ENCODE measurements around the gene DNAJC30. TPM values are rescaled to one million over a fixed set of nuclear protein-coding genes. Genes with fewer than 3 reads are reported as not detected.

DNAJC30 gene
- polyA plus RNA-seq, 1 donor from 2014 or later, result 1.3 TPM

DNA sequence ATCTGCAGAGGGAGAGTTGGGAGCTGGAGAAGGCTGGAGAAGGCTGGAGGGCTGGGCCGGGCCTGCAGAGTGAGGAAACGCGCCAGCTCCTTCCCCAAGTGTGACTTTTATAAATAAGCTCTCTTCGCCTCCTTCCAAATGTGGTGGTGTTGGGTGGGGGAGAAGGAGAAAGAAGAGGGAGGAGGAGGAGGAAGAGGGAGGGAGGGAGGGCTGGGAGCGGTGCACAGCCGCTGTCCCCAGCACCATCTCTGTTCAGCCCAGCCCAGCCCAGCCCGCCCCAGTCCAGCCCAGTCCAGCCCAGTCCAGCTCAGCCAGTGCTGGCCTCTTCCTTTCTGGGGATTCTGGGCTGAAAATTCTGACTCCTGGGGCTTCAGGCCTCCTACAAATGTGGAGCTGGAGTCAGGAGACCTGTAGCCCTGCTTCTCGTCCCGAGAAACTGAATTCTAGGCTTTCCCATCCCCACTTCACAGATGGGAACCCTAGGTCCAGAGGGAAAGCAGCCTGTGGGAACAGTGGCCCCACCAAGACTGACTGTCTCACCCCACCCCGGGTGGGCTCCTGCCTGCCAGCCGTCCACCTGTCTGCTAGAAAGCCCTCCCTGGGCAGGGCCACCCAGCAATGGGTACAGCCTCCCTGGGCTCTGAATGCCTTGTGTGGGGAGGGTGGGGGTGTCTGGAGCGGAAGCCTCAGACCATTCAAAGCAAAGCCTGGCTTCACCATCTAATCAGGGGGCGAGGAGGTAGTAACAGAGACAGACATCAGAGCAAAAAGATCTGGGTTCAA lies 34.0 kb upstream of the DNAJC30 start:
- Histone ChIP-seq H3K79me2 (replicated peaks; ENCODE audit: insufficient read depth, low read length) (peaks cover 10% of the 10 kb centered on the region), H3K4me3 (ENCODE audit: low read length) (no peak overlapping the region), H2AFZ (ENCODE audit: low read depth, low read length) (no peak overlapping the region), H3F3A (ENCODE audit: insufficient read depth, low read length, poor library complexity, severe bottlenecking) (no peaks in the 10 kb centered on the region), H3K27ac (ENCODE audit: low read length) (no peak overlapping the region), H3K27me3 (ENCODE audit: insufficient read depth, low read depth, low read length) (peaks cover 5% of the 10 kb centered on the region), H4K20me1 (ENCODE audit: insufficient read depth) (no peaks in the 10 kb centered on the region), H3K9me3 (ENCODE audit: low read length) (no peaks in the 10 kb centered on the region), H3K4me2 (ENCODE audit: low read length) (no peak overlapping the region), H3K9me2 (ENCODE audit: insufficient read depth, low read length) (no peaks in the 10 kb centered on the region), H3K9ac (ENCODE audit: low read length) (no peak overlapping the region), H3K36me3 (ENCODE audit: insufficient read depth, low read length) (no peaks in the 10 kb centered on the region)
- TF ChIP-seq, protein P1, sequence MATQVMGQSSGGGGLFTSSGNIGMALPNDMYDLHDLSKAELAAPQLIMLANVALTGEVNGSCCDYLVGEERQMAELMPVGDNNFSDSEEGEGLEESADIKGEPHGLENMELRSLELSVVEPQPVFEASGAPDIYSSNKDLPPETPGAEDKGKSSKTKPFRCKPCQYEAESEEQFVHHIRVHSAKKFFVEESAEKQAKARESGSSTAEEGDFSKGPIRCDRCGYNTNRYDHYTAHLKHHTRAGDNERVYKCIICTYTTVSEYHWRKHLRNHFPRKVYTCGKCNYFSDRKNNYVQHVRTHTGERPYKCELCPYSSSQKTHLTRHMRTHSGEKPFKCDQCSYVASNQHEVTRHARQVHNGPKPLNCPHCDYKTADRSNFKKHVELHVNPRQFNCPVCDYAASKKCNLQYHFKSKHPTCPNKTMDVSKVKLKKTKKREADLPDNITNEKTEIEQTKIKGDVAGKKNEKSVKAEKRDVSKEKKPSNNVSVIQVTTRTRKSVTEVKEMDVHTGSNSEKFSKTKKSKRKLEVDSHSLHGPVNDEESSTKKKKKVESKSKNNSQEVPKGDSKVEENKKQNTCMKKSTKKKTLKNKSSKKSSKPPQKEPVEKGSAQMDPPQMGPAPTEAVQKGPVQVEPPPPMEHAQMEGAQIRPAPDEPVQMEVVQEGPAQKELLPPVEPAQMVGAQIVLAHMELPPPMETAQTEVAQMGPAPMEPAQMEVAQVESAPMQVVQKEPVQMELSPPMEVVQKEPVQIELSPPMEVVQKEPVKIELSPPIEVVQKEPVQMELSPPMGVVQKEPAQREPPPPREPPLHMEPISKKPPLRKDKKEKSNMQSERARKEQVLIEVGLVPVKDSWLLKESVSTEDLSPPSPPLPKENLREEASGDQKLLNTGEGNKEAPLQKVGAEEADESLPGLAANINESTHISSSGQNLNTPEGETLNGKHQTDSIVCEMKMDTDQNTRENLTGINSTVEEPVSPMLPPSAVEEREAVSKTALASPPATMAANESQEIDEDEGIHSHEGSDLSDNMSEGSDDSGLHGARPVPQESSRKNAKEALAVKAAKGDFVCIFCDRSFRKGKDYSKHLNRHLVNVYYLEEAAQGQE (IDR thresholded peaks at IDR 0.05; ENCODE audit: borderline replicate concordance), result no peak
- TF ChIP-seq, protein P2, sequence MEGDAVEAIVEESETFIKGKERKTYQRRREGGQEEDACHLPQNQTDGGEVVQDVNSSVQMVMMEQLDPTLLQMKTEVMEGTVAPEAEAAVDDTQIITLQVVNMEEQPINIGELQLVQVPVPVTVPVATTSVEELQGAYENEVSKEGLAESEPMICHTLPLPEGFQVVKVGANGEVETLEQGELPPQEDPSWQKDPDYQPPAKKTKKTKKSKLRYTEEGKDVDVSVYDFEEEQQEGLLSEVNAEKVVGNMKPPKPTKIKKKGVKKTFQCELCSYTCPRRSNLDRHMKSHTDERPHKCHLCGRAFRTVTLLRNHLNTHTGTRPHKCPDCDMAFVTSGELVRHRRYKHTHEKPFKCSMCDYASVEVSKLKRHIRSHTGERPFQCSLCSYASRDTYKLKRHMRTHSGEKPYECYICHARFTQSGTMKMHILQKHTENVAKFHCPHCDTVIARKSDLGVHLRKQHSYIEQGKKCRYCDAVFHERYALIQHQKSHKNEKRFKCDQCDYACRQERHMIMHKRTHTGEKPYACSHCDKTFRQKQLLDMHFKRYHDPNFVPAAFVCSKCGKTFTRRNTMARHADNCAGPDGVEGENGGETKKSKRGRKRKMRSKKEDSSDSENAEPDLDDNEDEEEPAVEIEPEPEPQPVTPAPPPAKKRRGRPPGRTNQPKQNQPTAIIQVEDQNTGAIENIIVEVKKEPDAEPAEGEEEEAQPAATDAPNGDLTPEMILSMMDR (IDR thresholded peaks at IDR 0.05; ENCODE audit: poor library complexity, severe bottlenecking), result no peak
- TF ChIP-seq MXI1 (conservative IDR thresholded peaks at IDR 0.05; ENCODE audit: poor library complexity, severe bottlenecking) (no peak), EP300 (conservative IDR thresholded peaks at IDR 0.05; ENCODE audit: poor library complexity, severe bottlenecking) (no peak), RAD21 (conservative IDR thresholded peaks at IDR 0.05) (no peak), EZH2 (IDR thresholded peaks at IDR 0.05; ENCODE audit: borderline replicate concordance, insufficient read depth, low read length, poor library complexity, severe bottlenecking) (no peak), SMC3 (conservative IDR thresholded peaks at IDR 0.05; ENCODE audit: poor library complexity) (no peak), TAF1 (IDR thresholded peaks at IDR 0.05; ENCODE audit: low read depth) (no peak)

DNA sequence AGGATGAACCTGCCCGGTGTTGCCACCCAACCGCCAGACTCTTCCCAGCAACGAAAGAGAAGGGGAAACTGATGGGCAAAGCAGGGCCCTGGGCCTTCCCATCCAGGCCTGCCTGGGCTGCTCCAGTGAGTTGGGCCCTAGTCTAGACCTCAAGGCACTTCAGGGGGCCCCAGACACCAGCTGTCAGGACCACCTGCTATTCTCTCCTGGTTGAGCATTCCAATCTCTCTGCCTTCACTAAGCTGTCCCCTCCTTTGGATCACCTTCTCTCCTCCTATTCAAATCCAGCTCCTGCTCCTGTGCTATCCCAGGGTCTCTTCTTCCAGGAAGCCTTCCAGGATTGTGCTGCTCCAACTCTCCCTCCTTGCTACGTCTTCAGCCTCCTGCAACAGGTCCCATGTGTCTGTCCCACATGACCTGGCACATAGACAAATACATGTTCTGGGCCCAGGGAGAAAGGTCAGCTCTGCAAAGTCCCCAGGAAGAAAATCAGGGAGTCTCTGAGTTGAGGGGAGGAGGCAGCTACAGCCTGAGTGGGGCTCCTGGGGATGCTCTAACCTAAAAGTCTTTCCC lies 33.2 kb upstream of the DNAJC30 start:
- H3K9ac ChIP-seq (ENCODE audit: low read length), result no peak overlapping the region
- no peaks in the 10 kb centered on the region for H4K20me1 ChIP-seq (ENCODE audit: insufficient read depth)

More for the DNA sequence above, 33.2 kb upstream of the DNAJC30 start:
- H3K9me3 ChIP-seq (ENCODE audit: low read length), result no peaks in the 10 kb centered on the region
- no peaks in the 10 kb centered on the region for H3K9me2 ChIP-seq (ENCODE audit: insufficient read depth, low read length)
- no peak overlapping the region for H3K27ac ChIP-seq (ENCODE audit: low read length)
- peaks cover 5% of the 10 kb centered on the region for H3K27me3 ChIP-seq (ENCODE audit: insufficient read depth, low read depth, low read length)
- no peak overlapping the region for H2AFZ ChIP-seq (ENCODE audit: low read depth, low read length)
- TF ChIP-seq EZH2 (IDR thresholded peaks at IDR 0.05; ENCODE audit: borderline replicate concordance, insufficient read depth, low read length, poor library complexity, severe bottlenecking) (no peak), RAD21 (conservative IDR thresholded peaks at IDR 0.05) (no peak), TAF1 (IDR thresholded peaks at IDR 0.05; ENCODE audit: low read depth) (no peak), EP300 (conservative IDR thresholded peaks at IDR 0.05; ENCODE audit: poor library complexity, severe bottlenecking) (no peak), MXI1 (conservative IDR thresholded peaks at IDR 0.05; ENCODE audit: poor library complexity, severe bottlenecking) (no peak), POLR2AphosphoS5 (IDR thresholded peaks at IDR 0.05) (no peak), SMC3 (conservative IDR thresholded peaks at IDR 0.05; ENCODE audit: poor library complexity) (no peak)
- TF ChIP-seq, protein P1 (IDR thresholded peaks at IDR 0.05; ENCODE audit: borderline replicate concordance), result no peak
- TF ChIP-seq, protein P2 (IDR thresholded peaks at IDR 0.05; ENCODE audit: poor library complexity, severe bottlenecking), result no peak
- H3K4me2 ChIP-seq (ENCODE audit: low read length), result no peak overlapping the region
- H3K4me3 ChIP-seq (ENCODE audit: low read length), result no peak overlapping the region
- no peaks in the 10 kb centered on the region for H3F3A ChIP-seq (ENCODE audit: insufficient read depth, low read length, poor library complexity, severe bottlenecking)
- H3K36me3 ChIP-seq (ENCODE audit: insufficient read depth, low read length), result no peaks in the 10 kb centered on the region
- peaks cover 10% of the 10 kb centered on the region for H3K79me2 ChIP-seq (replicated peaks; ENCODE audit: insufficient read depth, low read length)
